ENCODE results near the gene HOXB5. TPM values are rescaled to one million over a fixed set of nuclear protein-coding genes. Genes with fewer than 3 reads are reported as not detected.

The HOXB5 gene
- total RNA-seq, 1 donor from 2014 or later = 3.9 TPM

DNA sequence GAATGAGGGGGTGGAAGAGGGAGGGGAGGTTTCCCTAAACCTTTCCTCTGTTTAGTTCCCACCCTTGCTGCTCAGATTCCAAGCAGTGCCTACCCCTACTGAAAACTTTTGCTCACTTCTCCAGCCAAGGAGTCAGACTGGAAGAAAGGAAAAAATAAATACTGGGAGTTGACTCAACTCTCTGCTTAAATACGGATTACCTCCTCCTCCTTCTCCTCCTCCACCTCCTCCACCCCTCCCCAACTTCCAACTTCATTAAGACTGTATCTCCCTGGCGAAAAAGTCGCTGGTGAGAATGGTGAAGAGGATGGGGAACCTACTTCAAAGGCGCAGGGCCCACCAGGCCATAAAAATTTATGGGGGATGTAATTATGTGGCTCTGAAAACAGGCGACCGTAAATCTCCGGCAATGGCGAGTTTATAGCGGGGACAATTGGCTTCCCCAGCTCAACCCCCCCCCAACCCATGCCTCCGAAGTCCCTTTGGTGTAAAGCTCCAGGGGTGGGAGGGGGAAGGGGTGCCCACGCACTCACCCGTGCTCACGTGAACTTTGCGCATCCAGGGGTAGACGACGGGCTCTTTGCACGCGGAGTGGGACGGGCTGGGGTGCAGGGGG lies 16.1 kb downstream of the HOXB5 start:
- Histone ChIP-seq H3K4me1 (peaks cover 29% of the 10 kb centered on the region), H3K4me3 (peak overlapping the region; percentile 62), H3K9me3 (no peaks in the 10 kb centered on the region), H3K27me3 (ENCODE audit: low read depth) (peaks cover 91% of the 10 kb centered on the region), H3K36me3 (no peaks in the 10 kb centered on the region), H3K27ac (peak overlapping the region; percentile 92)
- intact Hi-C loops (cut with DNase I) = no loop called here
- TF ChIP-seq, protein P1, sequence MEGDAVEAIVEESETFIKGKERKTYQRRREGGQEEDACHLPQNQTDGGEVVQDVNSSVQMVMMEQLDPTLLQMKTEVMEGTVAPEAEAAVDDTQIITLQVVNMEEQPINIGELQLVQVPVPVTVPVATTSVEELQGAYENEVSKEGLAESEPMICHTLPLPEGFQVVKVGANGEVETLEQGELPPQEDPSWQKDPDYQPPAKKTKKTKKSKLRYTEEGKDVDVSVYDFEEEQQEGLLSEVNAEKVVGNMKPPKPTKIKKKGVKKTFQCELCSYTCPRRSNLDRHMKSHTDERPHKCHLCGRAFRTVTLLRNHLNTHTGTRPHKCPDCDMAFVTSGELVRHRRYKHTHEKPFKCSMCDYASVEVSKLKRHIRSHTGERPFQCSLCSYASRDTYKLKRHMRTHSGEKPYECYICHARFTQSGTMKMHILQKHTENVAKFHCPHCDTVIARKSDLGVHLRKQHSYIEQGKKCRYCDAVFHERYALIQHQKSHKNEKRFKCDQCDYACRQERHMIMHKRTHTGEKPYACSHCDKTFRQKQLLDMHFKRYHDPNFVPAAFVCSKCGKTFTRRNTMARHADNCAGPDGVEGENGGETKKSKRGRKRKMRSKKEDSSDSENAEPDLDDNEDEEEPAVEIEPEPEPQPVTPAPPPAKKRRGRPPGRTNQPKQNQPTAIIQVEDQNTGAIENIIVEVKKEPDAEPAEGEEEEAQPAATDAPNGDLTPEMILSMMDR (IDR thresholded peaks at IDR 0.05) = no peak
- DNase-seq (no peak), ATAC-seq (no peak)

DNA sequence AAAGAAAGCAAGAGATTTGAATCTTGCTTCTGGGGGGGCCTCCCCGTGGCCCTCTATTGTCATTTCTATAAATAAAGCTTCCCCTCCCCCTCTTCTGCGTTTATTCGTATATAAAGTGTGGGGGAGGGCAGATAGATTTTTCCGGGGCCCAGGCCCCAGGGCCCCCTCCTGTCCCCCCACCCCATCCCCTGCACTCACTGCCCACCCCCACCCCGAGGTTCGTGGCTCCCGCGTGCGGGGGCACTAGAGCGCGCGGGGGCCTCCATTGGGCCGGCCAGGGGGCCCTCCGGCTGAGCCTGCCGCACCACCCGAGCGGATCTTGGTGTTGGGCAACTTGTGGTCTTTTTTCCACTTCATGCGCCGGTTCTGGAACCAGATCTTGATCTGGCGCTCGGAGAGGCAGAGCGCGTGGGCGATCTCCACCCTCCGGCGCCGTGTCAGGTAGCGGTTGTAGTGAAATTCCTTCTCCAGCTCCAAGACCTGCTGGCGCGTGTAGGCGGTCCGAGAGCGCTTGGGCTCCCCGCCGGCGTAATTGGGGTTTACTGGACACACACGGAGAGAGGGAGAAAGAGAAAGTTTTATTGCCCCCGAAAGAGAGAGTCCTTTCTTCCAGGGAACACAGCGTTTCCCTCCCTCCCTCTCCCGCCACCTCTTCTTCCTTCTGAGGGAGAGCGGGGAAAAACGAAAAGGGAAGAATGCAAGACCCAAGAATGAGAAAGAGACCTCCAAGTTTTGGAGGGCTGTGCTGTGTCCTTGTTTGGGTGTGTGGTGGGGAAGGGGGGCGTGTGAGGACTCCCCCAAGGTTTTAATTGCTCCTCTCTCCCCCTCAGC lies 16.9 kb downstream of the HOXB5 start:
- ATAC-seq = peak in 1 of 2 donors; percentile 18

DNA sequence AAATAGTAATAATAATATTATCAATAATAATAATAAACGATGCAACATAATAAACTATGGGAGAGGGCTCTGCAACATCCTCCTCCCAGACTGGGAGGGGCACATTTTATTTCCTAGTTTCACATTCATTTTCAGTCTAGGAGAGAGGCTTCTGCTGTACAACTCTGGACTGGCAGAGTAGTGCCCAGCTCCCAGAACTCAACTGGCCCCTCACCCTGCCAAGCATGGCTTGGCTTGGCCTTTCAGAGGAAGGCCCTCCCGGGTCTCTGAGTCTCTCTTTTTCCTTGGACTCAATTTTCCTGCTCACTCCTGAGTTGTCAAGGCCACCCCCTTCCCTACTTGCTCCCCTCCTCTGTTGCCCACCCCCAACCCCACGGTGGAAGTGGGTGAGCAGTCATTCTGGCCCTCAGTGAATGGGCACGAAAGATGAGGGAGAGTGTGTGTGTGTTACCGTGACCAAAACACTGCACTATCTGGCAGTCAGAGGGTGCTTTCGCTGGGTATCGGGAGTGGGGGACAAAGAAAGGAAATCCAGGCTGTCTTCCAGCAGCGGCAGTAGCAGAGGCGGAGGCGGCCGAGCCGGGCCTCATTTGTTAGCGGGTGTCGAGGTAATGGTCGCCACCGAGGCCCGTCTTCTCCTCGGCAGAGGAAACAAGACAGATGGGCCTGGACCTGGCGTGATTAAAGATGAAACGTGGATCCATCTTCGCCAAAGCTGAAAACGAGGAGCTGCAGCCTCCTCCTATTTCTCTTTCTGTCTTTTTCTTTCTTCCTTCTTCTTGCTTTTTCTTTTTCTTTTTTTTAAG lies 17.7 kb downstream of the HOXB5 start:
- Histone ChIP-seq H3K4me1 (peaks cover 21% of the 10 kb centered on the region), H3K27ac (peak overlapping the region; percentile 92), H3K36me3 (no peaks in the 10 kb centered on the region), H3K9me3 (no peaks in the 10 kb centered on the region), H3K4me3 (peak overlapping the region; percentile 62), H3K27me3 (ENCODE audit: low read depth) (peaks cover 81% of the 10 kb centered on the region)
- intact Hi-C loops (cut with DNase I) = no loop called here
- ATAC-seq = no peak
- TF ChIP-seq, protein P1 (IDR thresholded peaks at IDR 0.05) = no peak
- no peak for DNase-seq

More for the DNA sequence above, 16.9 kb downstream of the HOXB5 start:
- Histone ChIP-seq H3K27ac (peak overlapping the region; percentile 92), H3K4me1 (peaks cover 21% of the 10 kb centered on the region), H3K36me3 (no peaks in the 10 kb centered on the region), H3K27me3 (ENCODE audit: low read depth) (peaks cover 83% of the 10 kb centered on the region), H3K9me3 (no peaks in the 10 kb centered on the region), H3K4me3 (peak overlapping the region; percentile 62)
- TF ChIP-seq, protein P1 (IDR thresholded peaks at IDR 0.05) = no peak
- DNase-seq = no peak
- intact Hi-C loops (cut with DNase I) = no loop called here

DNA sequence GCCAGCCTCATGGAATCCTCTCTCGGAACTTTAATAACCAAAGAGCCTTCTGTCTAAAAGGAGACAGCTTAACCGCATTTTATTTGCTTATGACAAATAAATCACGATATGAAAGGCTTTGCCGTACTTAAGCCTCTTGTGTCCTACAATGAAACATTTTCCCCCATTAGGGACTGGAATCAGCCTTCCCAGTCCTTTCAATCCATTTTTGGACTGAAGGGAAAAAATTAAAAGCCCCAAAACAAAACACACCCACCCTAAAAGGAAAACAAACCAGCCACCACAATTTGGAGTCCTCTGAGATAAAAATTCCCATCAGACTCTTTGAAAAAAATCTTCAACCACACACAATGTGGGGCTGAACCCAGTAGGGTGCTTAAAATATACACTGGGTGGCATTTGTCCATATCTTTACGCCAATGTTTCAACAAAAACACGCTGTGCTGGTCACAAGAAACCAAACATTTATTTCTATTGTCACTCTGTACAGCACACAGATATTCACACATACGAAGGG lies 18.5 kb downstream of the HOXB5 start:
- intact Hi-C loops (cut with DNase I) = no loop called here
- Histone ChIP-seq H3K36me3 (no peaks in the 10 kb centered on the region), H3K4me1 (peaks cover 21% of the 10 kb centered on the region), H3K4me3 (peak overlapping the region; percentile 62), H3K27ac (peak overlapping the region; percentile 92), H3K27me3 (ENCODE audit: low read depth) (peaks cover 81% of the 10 kb centered on the region), H3K9me3 (no peaks in the 10 kb centered on the region)
- DNase-seq (no peak), ATAC-seq (no peak)
- TF ChIP-seq, protein P1 (IDR thresholded peaks at IDR 0.05) = no peak

DNA sequence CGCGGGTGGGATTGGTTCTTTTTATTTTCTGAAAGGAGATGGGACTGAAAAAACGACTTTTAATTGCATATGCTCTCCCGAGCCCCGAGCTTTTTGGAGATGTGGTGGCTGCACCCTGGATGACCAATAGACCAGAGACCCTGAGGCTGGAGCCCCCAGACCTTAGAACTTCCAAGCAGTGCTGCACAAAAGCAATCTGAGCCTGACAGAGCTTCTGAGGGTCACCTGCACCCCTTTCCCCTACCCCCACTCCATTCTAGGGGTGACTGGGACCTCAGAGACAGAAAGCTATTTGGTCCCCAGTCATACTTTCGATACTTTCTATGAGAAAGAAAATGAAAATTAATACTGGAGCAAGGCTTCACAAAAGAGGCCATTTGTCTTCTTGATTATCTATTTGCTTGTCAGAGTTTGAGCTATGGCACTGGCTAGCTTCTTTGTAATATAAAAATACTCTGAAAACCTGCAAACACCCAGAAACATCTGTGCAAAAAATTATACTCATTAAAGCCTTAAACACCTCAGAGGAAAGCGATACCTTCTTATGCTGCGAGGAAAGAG lies 19.0 kb downstream of the HOXB5 start:
- peak overlapping the region; percentile 92 for H3K27ac ChIP-seq
- peaks cover 21% of the 10 kb centered on the region for H3K4me1 ChIP-seq
- H3K27me3 ChIP-seq (ENCODE audit: low read depth) = peaks cover 81% of the 10 kb centered on the region
- intact Hi-C loops (cut with DNase I) = no loop called here
- H3K9me3 ChIP-seq = no peaks in the 10 kb centered on the region
- TF ChIP-seq, protein P1 (IDR thresholded peaks at IDR 0.05) = no peak
- DNase-seq = no peak
- no peak for ATAC-seq
- H3K4me3 ChIP-seq = peak overlapping the region; percentile 62
- no peaks in the 10 kb centered on the region for H3K36me3 ChIP-seq
